HG03135 (cell line): ENCODE measurements around the gene PIAS1.

Experiments used
- ATAC-seq: cut with Tn5 transposase; IDR thresholded peaks from one replicate; pipeline ENCODE4 v1.9.1; 2021; ENCODE audit warnings: mild to moderate bottlenecking, moderate library complexity; ENCODE audit not compliant: unreplicated experiment

PIAS1 gene

DNA sequence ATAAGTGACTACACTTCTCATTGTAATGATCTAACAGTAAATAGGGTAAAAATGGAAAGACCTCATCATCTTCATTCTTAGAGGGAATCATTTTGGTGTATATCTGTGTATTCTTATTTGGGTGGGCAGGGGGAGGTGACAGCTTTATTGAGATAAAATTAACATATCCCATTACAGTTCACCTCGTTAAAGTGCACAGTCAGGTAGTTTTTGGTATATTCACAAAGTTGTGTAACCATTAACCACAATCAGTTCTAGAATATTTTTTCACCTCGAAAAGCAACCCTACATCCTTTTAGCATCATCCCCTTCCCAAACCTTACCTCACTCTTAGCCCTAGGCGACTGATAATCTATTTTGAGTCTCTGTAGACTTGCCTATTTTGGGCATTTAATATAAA, 8.1 kb downstream of the PIAS1 start:
- ATAC-seq: no peak

DNA sequence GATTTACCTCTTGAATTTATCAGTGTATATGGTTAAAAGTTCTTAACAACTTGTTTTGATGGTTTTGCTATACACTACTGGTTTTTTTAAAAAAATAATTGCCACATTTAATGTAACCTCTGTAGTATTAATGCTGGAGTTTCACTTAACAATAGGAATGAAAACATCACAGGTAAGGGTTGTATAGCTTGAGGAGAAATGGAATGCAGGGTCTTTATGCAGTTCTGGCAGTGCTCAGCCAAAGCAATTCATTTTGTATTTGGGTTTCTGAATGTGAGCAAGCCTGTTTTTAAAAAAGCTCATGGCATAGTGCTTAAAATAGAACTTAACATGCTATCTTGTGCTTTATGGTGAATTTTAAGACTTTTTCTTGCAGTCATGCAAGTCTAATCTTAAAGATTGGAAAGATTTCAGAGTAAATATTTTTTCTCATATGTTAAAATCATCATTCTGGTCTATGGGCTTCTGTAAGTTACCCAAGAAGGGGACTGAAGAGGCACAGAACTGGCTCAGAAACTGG, 8.9 kb downstream of the PIAS1 start:
- ATAC-seq: no peak

DNA sequence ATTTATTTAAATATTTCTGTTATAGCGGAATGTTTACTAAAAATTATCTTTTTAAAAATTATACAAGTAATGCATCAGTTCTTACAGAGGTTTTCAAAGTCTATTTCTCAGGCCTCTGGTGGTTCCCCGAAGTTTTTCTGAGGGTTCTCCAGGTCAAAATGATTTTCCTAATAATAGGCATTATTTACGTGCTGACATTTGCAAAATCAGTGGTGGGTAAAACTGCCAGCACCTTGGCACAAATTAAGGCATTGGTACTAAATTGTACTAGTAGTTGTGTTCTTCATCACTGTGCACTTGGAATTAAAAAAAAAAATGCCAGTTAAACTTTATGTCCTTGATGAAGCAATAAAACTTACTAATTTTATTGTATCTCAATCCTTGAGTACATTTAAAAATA, 9.5 kb downstream of the PIAS1 start:
- ATAC-seq: no peak

DNA sequence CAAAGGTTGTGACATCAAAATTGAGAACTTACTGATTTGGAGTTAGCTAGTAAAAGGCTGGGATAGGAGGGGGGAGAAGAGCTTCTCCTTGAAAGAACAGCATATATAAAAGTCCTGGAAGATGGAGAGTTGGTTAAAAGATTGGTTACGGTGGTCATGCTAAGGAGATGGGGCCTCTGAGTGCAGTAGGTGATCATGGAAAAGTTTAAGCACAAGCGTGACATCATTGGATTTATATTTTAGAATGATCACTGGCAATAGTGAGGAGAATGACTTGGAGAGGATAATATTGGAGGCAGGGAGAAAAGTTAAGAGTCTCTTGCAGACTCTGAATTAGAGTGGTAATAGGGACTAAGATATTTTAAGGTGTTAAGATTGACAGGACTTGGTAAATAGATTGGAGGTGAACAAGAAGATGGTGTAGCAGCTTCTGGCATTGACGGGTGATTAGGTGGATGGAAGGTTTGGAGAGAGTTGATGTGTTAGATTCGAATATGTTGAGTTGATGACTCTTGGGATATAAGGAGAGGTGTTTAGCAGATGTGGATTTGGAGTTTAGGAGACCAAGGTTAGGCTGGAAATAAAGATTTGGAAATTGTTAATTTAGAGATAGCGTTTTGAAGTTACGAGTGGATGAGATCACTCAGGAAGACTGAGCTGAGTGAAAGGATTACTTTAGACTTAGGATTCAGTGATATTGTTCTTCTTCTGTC, 19.6 kb downstream of the PIAS1 start:
- no peak for ATAC-seq

DNA sequence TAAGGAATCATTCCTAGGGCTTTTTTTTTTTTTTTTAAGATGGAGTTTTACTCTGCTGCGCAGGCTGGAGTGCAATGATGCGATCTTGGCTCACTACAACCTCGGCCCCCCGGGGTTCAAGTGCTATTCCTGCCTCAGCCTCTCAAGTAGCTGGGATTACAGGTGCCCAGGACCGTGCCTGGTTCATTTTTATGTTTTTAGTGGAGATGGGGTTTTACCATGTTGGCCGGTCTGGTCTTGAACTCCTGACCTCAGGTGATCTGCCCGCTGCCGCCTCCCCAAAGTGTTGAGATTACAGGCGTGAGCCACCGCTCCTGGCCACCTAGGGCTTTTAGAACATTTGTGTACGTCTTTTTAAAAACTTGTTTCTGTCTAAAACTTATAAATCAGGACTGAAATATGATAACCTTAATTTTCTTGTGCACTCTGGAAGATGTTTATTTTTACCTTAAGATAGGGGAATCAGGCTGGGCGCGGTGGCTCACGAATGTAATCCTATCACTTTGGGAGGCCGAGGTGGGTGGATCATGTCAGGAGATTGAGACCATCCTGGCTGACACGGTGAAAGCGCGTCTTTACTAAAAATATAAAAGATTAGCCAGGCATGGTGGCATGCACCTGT, 21.8 kb downstream of the PIAS1 start:
- no peak for ATAC-seq

DNA sequence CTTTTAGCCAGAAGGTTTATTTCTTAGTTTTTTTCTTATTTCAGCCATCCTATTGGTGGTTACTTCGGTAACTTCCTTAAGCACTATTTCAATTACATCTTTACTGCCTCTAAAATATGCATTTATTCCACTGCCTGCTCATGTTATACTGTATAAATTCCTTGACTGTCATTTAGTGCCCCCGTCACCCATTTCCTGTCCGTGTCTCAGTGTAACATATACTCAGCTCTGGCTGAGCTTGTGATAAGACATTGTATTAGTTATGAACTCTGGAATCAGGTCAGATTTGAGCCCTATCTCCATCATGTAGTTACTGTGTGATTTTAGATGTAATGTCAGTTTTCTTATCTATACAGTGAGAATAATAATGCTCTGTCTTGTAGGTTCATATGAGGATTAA, 24.2 kb downstream of the PIAS1 start:
- no peak for ATAC-seq

DNA sequence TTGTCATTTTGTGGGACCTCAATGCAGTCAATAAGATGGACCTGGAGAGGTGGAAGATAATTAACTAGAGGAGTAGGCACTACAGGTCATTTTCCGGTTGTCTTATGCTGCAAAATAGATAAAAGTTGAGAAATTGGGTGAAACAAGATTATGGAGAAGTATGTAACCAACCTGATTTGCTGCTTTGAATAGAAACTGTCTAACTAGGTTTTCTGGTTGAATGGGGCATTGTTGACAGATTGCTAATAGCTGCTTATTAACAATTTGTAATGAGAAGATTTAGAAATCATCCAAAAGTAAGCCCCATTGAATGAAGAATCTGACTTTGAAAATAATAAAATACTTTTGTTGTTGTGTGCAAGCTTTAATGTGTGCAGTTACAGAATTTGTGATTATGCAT, 26.2 kb downstream of the PIAS1 start:
- no peak for ATAC-seq

DNA sequence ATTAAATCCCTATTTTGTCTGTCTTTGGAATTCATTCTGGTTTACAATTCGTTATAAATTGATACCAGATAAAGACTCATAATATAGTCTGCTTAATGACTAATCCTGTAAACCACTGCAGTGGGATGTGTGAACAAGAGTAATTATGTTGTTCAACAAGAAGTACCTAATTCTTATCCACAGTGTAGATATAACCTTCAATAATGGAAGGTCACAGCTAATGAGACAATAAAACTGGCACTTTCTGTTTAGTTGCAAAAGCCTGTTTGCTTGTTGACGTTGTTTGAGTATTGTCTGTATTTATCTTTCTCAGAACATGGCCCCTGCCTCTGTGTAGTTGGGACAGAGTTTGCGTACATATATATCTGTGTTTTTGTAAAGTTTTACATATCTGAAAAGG, 26.7 kb downstream of the PIAS1 start:
- ATAC-seq: no peak

DNA sequence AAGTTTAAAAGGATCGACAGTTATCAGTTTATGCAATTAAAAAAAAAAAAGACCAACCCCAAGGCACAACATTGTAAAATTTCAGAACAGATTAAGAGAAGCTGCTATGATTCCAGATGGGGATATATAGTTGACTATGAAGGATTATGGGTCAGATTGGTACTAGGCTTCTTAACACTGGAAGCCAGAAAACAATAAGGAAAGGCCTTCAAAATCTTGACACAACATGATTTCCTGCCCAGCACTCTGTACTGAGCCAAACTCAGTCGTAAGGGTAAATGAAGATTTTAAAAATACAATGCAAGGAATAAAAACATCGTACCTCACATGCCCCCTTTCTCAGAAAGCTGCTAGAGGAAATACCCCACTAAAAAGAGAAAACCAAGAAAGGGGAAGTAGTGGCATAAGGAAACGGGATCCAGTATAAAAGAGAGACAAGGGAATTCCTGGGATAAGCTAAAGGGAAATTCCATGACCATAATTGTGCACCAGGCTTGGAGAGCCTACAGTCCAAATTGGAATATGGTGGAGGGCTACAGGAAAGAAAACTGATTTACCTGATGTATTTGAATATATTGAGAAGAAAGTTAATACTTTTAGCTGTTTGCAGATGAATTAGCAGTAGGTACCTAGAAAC, 27.9 kb downstream of the PIAS1 start:
- no peak for ATAC-seq

DNA sequence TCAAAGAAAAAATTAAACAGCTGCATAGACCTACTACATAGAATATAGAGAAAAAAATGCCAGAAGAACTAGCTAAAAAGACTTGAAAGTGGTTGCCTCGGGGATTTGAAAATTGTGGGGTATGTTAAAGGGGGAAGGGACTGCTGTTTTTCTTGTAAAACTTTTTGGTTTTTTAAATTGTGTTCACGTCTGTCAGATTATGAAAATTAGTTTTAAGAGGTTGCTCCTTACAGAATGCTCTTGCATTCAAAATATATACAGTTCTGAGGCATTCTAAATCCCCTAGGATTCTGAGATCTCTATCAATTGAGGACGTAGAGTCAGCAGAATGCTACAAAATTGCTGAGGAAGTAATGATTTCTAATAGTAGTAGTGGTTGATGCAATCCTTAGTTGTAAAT, 28.6 kb downstream of the PIAS1 start:
- ATAC-seq: no peak

DNA sequence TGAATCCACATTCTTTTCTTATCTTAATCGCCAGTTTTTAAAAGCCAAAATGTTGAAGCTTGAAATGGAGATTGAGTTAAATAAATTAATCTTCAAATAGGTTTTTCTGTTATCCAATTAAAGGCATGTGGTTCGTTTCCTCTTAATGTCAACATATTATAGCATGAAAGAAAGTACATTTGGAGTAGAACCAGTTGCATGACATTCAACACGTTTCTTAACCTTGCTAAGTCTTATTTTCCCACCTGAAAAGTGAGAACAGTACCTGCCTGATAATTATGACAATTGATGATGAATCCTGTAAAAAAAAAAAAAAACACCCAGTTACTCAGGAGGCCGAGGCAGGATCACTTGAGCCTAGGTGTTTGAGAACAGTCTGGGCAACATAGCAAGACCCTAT, 29.3 kb downstream of the PIAS1 start:
- ATAC-seq: no peak

DNA sequence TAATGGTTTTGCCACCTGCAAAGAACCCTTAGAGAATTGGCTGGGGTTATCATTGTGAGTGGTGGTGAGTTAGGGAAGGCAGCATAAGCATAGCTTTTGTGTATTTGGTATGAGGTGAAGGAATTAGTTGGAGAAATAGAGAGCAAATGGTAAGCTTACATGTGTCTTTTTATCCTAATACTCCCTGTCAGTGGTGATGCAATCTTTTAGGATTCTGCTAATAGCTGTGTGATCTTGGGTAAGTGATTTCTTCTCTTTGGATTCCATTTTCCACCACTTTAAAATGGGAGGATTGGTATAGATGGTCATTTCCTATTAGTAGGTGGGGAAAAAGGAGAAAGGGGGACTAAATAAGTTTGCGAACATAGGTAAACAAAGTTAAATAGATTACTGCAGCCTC, 30.9 kb downstream of the PIAS1 start:
- no peak for ATAC-seq

DNA sequence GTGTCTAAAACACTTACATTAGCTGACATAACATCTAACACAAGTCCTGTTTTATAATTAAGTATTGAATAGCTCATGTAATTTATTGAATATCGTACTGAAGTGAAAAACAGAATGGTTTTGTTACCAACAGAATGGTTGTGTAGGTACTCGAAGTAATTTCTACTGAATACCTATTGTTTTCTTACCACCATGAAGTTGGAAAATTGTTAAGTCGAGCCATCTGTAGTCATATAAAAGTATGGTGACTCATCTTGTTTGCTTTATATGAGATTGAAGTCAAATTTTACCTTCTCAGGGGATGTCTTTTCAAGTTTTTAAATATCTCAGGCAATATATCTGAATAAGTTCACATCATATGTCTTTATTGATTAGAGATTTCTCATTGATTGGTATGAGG, 37.6 kb downstream of the PIAS1 start:
- no peak for ATAC-seq

DNA sequence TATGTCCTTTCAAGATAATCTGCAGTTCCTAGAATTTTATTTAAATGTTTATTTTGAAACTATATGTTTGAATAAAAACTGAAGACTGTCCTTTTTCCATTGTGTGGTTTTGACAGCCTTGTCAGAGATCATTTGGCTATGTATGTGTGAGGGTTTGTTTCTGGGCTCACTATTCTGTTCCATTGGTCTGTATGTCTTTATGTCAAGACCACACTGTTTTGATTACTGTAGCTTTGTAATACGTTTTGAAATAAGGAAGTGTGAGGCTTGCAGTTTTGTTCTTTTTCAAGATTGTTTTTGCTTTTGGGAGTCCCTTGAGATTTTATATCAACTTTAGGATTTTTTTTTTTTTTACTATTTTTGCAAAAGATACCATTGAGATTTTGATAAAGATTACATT, 42.0 kb downstream of the PIAS1 start:
- no peak for ATAC-seq

DNA sequence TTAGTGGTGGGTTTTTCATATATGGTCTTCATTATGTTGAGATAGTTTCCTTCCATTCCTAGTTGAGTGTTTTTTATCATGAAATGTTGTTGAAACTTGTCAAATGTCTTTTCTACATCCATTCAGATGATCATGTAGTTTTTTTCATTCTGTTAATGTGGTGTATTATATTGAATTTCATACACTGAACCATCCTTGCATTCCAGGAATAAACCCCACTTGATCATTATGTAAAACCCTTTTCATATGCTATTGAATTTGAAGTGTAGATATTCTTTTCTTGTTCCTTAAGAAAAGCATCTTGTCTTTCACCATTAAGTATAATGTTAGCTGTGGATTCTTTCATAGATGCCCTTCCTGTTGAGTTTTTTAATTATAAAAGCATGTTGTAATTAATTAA, 42.9 kb downstream of the PIAS1 start:
- ATAC-seq: no peak

DNA sequence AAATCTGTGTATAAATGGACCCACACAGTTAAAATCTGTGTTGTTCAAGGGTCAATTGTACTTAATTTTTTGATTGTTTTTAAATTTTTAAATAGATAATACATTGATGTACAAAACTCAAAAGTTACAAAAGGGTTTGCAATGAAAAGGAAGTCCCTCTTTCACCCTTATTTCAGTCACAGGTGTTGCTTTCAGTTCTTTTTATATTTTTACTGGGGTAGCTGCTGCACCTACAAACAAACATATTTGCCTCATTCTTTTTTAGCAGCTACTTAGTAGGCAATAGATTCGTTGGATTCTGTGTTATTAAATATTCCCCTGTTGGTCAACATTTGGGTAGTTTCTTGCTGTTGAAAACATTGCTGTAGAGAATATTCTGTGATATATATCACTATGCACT, 44.4 kb downstream of the PIAS1 start:
- no peak for ATAC-seq

DNA sequence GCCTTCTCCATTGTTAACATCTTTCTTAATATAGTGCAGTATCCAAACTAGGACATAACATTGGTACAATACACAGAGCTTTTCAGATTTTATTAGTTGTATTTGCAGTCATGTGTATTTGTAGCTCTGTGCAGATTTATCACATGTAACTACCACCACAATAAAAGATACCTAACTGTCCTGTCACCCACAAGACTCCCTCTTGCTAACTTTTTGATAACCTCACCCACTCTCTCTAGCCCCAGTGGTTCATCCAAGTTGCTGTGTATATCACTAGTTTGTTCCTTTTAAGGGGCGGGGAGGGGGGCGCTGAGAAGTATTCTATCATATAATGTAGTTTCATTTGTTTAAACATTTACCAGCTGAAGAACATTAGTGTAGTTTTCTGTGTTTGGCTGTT, 46.1 kb downstream of the PIAS1 start:
- no peak for ATAC-seq

DNA sequence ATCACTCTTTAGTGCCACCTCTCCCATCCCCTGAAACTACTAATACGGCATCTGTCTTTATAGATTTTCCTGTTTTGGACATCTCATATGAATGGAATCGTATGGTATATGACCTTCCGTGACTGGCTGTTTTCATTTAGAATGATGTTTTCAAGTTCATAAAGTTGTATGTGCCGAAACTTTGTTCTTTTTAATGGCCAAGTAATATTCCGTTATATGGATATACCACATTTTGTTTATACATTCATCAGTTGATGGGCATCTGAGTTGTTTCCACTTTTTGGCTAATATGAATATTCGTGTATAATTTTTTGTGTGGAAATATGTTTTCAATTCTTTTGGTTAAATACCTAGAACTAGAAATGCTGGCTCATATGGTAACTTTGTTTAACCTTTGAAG, 49.5 kb downstream of the PIAS1 start:
- no peak for ATAC-seq

DNA sequence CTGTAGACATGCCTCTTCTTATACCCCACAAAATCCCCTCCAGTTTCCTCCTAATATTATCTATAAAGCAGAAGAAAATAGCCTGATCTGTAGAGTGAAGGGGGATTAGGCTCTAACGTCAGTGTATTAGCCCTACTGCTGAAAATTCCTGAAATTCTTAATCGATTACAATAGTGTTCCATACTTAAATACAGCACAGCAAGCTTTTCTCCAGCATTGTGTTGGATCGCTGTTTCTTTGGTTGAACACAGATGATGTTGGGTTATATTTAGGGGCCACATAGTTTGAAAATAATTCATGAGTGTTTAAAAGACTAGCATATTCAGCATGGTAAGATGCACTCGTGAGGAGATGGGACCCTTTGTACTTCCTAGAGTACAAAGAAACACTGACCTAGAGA, 52.5 kb downstream of the PIAS1 start:
- no peak for ATAC-seq

DNA sequence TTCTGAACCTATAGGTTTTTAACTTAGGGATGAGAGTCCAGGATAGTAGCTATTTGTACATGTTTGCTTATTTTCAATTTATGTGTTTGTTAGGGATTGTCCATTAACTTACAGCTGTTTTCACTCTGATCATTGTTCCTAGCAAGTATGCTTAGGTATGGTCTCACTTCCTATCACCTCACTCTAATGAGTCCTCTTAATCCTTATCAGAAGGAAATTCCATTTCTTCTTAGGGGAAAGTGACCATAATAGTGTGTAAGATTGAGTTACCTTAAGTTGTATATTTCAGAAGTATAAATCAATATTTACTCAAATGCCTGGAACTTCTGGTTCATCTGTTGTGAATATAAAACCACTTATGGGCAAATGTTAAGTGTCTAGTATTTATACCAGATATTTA, 53.0 kb downstream of the PIAS1 start:
- no peak for ATAC-seq

DNA sequence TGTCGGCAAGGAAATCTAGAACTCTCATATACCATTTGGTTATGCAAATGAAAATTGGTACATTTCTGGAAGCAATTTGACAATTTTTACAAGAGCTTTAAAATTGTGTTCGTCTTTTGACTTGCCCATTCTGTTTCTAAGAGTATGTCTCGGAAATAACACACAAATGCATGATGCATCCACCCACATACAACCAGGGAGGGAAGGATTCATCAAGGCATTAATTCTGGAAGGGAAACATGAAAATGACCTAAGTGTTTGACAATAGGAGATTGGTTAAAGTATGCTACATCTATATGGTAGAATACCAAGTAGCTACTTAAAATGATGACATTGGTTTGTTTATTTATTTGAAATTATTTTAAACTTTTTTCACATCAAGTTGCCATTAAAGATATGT, 58.6 kb downstream of the PIAS1 start:
- ATAC-seq: no peak

DNA sequence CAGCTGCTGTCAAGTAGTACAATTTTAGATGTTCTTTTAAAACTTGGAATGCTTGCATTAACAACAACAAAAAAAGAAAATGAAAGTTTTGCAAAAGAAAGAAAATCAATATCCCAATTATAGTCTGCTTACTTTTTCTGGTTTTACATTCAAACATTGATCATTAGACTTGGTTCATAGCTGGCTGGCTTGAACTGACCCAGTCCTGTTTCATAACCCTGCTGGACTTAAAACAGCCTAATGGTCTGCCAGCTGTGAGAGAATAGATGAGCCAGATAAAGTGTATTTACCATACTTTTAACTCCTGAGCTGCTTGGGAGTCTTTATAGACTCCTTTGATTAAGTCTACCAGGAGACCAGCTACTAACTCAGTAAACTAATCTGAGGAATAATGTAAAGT, 59.2 kb downstream of the PIAS1 start:
- no peak for ATAC-seq
